ENCODE measurements around the gene CMTM5.
"Not testable (repeated sequence)": the region's sequence is repeated elsewhere in the genome, so short reads cannot be mapped to it uniquely, and the experiment has no call there.

CMTM5 gene

DNA sequence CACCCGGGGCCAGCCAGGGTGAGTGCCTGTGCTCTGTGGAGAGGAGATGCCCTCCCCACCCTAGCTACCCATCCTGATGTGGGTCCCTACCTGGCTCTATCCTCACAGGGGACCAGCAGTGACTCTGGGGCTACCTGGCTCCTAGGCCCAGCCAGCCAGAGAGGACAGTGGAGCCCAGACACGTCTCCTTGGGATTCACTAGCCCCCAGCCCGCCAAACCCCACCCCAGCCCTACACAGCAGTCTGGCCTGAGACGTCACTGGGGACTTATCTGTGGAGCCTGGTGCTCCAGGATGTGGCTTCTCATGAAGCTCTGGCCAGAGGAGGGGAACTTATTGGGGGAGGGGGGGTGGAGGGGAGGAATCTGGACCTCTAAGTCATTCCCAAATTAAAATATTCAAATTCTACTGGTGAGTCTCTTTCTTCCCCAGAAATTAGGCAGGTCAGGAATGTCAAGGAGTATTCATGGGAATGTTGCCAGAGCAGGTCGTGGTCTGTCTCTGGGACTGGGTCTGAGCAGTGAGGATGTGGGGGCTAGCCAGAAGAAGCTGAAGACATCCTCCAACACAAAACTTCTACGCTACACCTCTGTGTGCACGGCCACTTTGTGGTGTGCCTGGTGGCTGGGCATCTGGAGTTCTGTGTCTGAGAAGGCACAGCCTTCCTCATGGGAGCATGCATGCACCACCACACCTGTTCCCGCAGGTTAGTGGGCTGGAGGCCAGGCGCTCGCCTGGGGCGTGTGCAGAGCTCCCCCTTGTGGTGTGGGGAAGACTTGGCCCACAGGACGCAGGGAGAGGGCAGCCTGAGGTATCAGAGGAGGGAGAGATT lies 2.7 kb downstream of the CMTM5 start:
- Mint-ChIP-seq H3K9me3 (no peaks in the 10 kb centered on the region), H3K36me3 (ENCODE audit: low read depth) (no peaks in the 10 kb centered on the region), H3K27me3 (no peaks in the 10 kb centered on the region), H3K27ac (no peak overlapping the region), H3K4me1 (ENCODE audit: low read depth) (no peaks in the 10 kb centered on the region), H3K4me3 (no peak overlapping the region)

DNA sequence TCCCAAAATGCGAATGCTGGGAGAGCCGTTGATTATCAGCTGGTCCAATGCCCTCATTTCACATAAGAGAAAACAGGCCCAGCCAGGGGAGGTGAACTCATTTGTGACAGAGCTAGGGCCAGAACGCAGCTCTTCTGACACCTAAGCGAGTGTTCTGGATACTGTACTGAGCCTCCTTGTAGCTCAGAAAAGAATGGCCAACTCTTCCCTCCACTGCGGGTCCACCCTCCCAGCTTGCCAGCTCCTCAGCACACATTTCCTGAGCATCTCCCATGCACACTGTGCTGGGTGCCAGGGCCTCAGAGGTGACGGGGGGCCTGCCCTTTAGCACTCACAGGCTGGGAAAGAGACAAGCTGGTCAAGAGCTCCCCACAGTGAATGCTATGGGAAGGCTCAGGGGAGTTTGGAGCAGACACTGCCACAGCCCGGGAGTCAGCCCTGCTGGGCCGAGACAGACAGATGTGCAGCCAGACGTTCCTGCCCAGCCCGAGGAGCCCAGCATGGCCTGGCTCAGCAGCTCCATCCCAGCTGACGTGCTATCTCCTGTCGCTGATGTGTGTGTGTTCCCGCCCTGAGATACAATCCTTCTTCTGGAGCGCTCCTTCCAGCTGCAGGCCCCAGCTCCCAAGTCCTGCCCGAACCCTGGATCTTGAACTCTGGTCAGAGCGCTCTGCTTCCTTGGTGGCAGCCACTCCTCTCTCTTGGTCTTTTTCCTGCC lies 3.5 kb downstream of the CMTM5 start:
- no peak overlapping the region for H3K27ac Mint-ChIP-seq

DNA sequence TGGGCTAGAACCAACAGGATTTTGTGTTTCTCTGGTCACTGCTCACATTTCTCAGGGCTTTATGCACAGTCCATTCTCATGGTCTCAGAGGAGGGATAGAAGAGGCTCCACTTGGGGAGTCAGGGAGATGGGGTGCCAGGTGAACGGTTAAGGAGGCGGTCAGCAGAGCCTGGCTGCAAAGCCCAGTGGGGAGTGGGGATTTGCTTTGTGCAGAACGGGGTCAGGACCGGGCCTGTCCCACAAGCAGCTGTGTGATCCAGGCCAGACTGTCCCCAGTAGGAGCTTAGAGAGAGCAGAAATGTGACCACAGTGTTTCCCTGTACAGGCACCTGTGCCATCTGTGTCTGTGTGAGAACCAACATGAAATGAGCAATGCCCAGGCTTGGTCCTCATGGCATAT lies 4.1 kb downstream of the CMTM5 start:
- Mint-ChIP-seq H3K27me3 (no peaks in the 10 kb centered on the region), H3K4me1 (ENCODE audit: low read depth) (no peaks in the 10 kb centered on the region), H3K9me3 (no peaks in the 10 kb centered on the region), H3K36me3 (ENCODE audit: low read depth) (no peaks in the 10 kb centered on the region), H3K27ac (no peak overlapping the region), H3K4me3 (no peak overlapping the region)

More for the DNA sequence above, 3.5 kb downstream of the CMTM5 start:
- H3K4me3 Mint-ChIP-seq: no peak overlapping the region
- H3K27me3 Mint-ChIP-seq: no peaks in the 10 kb centered on the region
- H3K4me1 Mint-ChIP-seq (ENCODE audit: low read depth): no peaks in the 10 kb centered on the region
- H3K9me3 Mint-ChIP-seq: no peaks in the 10 kb centered on the region
- H3K36me3 Mint-ChIP-seq (ENCODE audit: low read depth): no peaks in the 10 kb centered on the region

DNA sequence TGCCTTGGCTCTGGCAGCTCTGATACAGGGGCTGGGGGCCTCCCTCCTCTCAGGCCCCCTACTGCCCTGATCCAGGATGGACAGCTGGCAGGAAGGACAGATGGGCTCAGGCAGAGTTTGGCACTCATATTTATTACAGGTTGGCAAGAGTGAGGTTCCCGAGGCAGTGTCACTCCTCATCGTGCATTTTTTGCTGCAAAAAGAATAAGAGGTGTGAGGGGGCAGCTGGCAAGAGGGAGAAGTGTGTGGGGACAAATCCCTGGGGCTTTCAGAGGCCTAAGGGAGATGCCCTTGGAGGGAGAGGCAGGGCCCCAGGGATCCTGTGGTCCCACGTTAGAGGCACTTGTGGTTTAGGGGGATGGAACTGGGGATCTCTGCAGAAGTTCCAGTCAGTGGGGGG lies 5.0 kb downstream of the CMTM5 start:
- no peaks in the 10 kb centered on the region for H3K4me1 Mint-ChIP-seq (ENCODE audit: low read depth)
- no peak overlapping the region for H3K27ac Mint-ChIP-seq
- no peaks in the 10 kb centered on the region for H3K36me3 Mint-ChIP-seq (ENCODE audit: low read depth)
- H3K9me3 Mint-ChIP-seq: no peaks in the 10 kb centered on the region
- H3K27me3 Mint-ChIP-seq: no peaks in the 10 kb centered on the region
- H3K4me3 Mint-ChIP-seq: no peak overlapping the region

DNA sequence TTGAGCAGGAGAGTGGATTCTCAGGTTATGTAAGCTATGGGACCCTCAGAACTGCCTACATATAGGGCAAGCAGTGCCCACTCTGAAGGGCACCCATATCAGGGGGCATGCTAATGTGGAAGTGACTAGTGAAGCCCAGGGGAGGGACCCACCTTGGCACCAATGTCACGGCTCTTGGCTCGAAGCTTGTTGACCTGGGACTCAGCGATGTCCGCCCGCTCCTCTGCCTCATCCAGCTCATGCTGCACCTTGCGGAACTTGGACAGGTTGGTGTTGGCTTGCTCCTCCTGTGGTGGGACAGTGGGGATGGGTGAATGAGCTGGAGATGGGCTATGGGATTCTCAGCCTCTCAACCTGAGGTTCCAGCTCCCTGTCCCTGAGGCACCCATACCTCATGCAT lies 5.4 kb downstream of the CMTM5 start:
- Mint-ChIP-seq H3K9me3 (no peaks in the 10 kb centered on the region), H3K36me3 (ENCODE audit: low read depth) (no peaks in the 10 kb centered on the region), H3K27ac (no peak overlapping the region), H3K4me3 (no peak overlapping the region), H3K27me3 (no peaks in the 10 kb centered on the region), H3K4me1 (ENCODE audit: low read depth) (no peaks in the 10 kb centered on the region)

DNA sequence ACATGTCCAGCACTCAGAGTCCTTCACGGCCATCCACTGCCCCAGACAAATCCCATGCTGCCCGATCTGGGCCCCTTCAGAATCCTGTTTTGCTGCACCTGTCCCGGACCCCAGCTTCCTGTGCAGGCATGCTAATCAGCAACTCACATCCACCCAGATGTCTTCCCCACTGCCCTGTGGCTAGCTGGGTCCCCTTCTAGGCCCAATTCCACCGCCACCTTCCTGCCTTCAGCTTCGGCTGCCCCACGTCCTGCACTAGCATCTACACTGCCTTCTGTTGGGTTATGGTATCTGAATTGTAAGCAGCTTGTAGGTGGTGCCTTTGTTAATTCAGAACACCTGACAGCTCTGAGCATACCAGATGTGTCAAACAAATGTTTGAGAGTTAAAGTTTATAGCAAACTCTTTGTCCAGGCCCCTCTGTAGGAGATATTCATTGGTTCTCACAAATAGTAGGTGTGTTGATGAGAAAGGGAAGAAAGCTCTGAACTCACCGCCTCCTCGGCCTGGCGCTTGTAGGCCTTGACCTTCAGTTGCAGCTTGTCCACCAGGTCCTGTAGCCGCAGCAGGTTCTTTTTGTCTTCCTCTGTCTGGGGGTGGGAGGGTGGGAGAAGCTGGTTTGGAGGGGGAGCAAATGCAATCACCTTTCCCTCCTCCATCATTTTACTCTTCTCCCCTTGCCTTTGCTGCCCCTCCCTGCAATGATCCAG lies 6.0 kb downstream of the CMTM5 start:
- Mint-ChIP-seq H3K9me3 (no peaks in the 10 kb centered on the region), H3K4me1 (ENCODE audit: low read depth) (no peaks in the 10 kb centered on the region), H3K27ac (no peak overlapping the region), H3K4me3 (no peak overlapping the region), H3K27me3 (no peaks in the 10 kb centered on the region), H3K36me3 (ENCODE audit: low read depth) (no peaks in the 10 kb centered on the region)

DNA sequence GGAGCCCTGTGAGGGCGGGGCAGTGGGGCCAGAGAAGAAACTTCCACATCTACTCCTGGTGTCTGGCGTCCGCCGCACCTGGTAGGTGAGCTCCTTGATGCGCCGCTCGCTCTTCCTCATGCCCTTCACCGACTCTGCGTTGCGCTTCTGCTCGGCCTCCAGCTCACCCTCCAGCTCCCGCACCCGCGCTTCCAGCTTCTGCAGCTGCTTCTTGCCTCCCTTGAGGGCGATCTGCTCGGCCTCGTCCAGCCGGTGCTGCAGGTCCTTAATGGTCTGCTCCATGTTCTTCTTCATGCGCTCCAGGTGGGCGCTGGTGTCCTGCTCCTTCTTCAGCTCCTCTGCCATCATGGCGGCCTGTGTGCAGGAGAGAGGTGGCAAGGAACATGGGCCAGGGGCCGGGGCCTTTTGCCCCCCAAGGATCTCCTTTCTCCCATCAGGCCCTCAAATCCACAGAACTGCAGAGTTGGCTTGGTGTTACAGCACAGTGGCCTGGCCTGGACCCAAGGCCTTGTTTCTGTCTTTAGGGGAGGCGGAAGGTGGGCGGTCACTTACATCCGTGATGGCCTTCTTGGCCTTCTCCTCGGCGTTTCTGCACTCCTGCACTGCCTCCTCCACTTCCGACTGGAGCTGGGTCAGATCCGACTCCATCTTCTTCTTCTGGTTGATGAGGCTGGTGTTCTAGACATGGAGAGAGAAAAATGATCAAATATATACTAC lies 7.7 kb downstream of the CMTM5 start:
- H3K4me1 Mint-ChIP-seq (ENCODE audit: low read depth): no peaks in the 10 kb centered on the region
- H3K9me3 Mint-ChIP-seq: no peaks in the 10 kb centered on the region
- no peaks in the 10 kb centered on the region for H3K27me3 Mint-ChIP-seq
- H3K4me3 Mint-ChIP-seq: no peak overlapping the region
- no peak overlapping the region for H3K27ac Mint-ChIP-seq
- H3K36me3 Mint-ChIP-seq (ENCODE audit: low read depth): no peaks in the 10 kb centered on the region

DNA sequence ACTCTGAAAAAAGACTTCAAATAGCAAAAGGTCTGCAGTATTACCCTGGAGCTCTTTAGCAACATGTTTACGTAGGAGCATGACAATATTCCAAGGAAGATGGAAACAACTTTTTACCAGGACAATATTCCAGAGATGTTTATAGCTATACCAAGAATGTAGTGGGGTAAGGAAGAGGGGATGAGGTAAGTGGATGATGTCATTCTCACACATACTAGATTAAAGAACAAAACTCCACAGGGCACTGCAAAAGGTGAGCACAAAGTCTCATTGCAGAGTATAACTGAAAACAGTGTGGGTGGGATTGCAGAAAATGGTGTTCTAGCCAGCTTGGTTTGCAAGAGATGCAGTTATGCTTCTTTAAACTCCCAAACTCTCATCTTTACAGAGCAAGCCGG lies 8.4 kb downstream of the CMTM5 start:
- H3K27me3 Mint-ChIP-seq: no peaks in the 10 kb centered on the region
- H3K4me3 Mint-ChIP-seq: no peak overlapping the region
- H3K27ac Mint-ChIP-seq: no peak overlapping the region
- H3K9me3 Mint-ChIP-seq: no peaks in the 10 kb centered on the region
- no peaks in the 10 kb centered on the region for H3K36me3 Mint-ChIP-seq (ENCODE audit: low read depth)
- H3K4me1 Mint-ChIP-seq (ENCODE audit: low read depth): no peaks in the 10 kb centered on the region

DNA sequence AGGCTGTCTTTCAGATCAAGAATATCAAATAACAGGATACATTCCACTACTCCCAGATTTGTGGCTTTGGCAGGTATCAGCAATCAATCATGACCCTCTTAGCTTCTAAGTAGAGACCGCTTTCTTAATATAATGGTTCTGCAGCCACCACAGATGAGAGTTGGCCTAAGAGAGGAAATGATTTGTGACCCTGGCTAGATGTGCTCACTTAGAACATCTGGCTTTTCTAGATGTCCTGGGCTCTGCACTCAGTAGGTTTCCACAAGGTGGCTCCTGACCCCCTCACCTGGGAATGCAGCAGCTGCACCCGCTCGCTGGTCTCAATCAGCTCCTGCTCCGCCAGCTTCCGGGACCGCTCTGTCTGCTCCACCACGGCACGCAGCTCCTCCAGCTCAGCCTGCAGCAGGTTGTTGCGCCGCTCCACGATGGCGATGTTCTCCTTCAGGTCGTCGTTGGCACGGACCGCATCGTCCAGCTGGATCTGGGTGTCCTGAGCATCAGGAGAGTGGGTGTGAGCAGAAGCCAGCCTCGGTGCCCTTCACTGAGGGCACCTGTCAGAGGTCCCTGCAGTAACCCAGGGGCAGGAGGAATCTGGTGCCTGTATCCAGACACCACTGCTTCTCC lies 8.9 kb downstream of the CMTM5 start:
- H3K27ac Mint-ChIP-seq: no peak overlapping the region
- no peaks in the 10 kb centered on the region for H3K36me3 Mint-ChIP-seq (ENCODE audit: low read depth)
- H3K27me3 Mint-ChIP-seq: no peaks in the 10 kb centered on the region
- H3K4me3 Mint-ChIP-seq: no peak overlapping the region
- H3K4me1 Mint-ChIP-seq (ENCODE audit: low read depth): no peaks in the 10 kb centered on the region
- no peaks in the 10 kb centered on the region for H3K9me3 Mint-ChIP-seq

DNA sequence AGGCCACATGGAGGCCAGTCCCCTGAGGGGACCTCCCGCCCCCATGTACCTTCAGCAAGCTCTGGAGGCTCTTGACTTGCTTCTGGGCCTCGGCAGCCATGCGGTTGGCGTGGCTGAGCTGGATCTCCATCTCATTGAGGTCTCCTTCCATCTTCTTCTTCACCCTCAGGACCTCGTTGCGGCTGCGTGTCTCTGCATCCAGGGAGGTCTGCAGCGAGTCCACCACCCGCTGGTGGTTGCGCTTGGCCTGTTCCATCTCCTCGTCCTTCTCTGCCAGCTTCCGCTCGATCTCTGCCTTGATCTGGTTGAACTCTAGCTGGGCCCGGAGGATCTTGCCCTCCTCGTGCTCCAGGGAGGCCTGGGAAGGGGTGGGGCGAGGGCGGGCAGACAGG lies 9.4 kb downstream of the CMTM5 start:
- H3K27ac Mint-ChIP-seq; H3K27me3 Mint-ChIP-seq; H3K4me1 Mint-ChIP-seq (ENCODE audit: low read depth); H3K9me3 Mint-ChIP-seq; H3K4me3 Mint-ChIP-seq; H3K36me3 Mint-ChIP-seq (ENCODE audit: low read depth): not testable (repeated sequence)

DNA sequence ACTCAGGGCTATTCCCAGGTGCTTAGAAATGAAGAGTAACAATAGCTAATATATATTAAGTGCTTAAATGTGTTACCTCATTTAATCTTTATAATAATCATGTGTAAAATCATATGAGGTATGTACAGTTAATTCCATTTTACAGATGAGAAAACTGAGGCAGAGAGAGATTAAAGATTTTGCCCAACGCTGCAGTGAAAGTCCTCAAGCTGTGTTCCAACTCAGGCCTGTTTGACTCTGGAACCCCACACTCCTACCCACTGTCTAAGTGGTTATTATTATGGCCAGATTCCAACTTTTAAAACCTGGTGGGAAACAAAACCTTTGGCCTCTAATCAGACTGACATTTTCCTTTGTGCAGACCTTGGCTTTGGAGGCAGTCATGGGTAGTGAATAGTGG lies 10.2 kb downstream of the CMTM5 start:
- Mint-ChIP-seq H3K4me1 (ENCODE audit: low read depth) (no peaks in the 10 kb centered on the region), H3K27ac (no peak overlapping the region), H3K36me3 (ENCODE audit: low read depth) (no peaks in the 10 kb centered on the region), H3K9me3 (no peaks in the 10 kb centered on the region), H3K27me3 (no peaks in the 10 kb centered on the region), H3K4me3 (no peak overlapping the region)

DNA sequence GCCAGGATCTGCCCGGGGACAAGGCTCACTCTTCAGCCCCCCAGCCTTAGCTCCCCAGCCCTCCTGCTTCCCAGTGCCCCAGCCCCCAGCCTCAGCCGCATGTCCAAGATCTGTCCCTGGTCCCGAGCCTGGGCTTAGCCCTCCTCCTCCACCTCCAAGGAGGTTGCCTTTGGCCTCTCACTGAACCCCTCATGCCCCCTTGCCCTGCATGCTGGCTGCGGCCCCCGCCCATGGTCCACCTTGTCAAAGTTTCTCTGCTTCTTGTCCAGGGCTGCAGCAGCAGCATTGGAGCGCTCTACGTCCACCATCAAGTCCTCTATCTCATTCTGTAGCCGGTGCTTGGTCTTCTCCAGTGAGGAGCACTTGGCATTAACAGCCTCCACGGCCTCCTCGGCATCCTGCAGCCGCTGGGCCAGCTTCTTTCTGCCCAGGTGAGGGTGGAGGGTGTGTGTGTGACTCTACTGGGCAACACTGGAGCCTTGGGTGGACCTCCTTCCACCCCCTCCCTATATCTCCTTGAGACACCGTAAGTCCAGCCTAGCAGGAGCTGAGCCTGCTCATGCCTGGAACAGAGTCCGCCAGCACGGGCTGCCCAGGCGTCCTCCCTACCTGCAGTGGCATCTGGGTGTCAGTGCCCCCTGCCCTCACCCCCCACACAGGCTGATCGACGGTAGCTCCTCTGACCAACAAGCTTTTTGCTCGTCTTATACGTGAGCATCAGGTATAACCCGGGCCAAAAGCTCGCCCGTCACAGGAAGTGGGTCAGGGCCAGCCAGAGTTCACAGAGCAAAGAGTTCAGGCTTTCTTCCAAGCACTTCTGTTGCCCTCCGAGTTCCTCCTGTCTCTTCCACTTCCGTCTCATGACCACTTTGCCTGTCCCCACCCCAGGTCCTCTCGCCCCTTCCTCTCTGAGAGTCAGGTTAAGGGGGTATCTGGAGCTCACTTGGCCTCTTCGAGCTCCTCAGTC lies 11.4 kb downstream of the CMTM5 start:
- Mint-ChIP-seq H3K27me3 (no peaks in the 10 kb centered on the region), H3K4me3 (no peak overlapping the region), H3K9me3 (no peaks in the 10 kb centered on the region), H3K36me3 (ENCODE audit: low read depth) (no peaks in the 10 kb centered on the region), H3K4me1 (ENCODE audit: low read depth) (no peaks in the 10 kb centered on the region), H3K27ac (no peak overlapping the region)

DNA sequence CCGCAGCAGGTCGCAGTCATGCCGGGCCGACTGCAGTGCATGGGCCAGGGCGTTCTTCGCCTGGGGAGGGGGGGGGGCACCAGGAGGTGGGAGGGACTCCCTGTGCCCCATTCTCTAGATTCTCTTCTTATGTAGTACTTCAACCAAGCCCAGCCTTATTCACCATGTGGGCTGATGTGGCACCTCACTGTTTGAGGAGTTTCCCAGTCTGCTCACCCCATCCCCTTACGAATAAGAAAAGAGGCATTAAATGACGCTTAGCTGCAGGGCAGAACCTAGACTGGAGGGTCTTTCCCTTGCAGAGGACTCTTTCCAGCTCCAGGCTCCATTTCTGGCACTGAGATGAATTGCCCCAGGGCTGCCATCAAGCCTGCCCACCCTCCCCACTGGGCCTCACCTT lies 12.2 kb downstream of the CMTM5 start:
- Mint-ChIP-seq H3K36me3 (ENCODE audit: low read depth) (no peaks in the 10 kb centered on the region), H3K4me3 (no peak overlapping the region), H3K27me3 (no peaks in the 10 kb centered on the region), H3K27ac (no peak overlapping the region), H3K4me1 (ENCODE audit: low read depth) (no peaks in the 10 kb centered on the region), H3K9me3 (no peaks in the 10 kb centered on the region)

DNA sequence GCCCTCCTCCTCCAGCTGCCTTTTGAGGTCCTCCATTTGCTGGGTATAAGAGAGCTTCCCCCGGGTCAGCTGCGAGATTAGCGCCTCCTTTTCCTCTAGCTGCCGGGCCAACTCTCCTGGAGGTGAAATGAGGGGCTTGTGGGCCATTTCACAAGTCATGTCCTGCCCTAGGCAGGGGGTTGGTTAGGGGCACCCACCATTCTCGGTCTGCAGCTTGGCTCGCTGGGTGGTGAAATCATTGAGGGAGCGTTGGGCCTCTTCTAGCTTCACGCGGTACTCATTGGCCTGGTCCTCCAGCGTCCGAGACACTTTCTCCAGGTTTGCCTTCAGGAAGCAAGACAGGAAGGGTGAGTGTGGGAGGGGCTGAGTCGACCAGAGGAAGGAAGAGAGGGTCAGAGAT lies 12.6 kb downstream of the CMTM5 start:
- Mint-ChIP-seq H3K27me3 (no peaks in the 10 kb centered on the region), H3K4me3 (no peak overlapping the region), H3K36me3 (ENCODE audit: low read depth) (no peaks in the 10 kb centered on the region), H3K27ac (no peak overlapping the region), H3K9me3 (no peaks in the 10 kb centered on the region), H3K4me1 (ENCODE audit: low read depth) (no peaks in the 10 kb centered on the region)
